Stromal cell of bone marrow (primary cell): ENCODE measurements around the gene GAREM1.
"Not testable (repeated sequence)": the region's sequence is repeated elsewhere in the genome, so short reads cannot be mapped to it uniquely, and the experiment has no call there.

ENCODE experiments used
- DNase-seq: peaks from one replicate; pipeline ENCODE4 v3.0.0-alpha.2; 2012; ENCODE audit warnings: low read depth

GAREM1 gene

GRCh38 chr18:32368170-32368569 lies 102.5 kb downstream of the GAREM1 start:
- DNase-seq: no peak

GRCh38 chr18:32366586-32367538 lies 103.8 kb downstream of the GAREM1 start:
- DNase-seq: no peak

DNA sequence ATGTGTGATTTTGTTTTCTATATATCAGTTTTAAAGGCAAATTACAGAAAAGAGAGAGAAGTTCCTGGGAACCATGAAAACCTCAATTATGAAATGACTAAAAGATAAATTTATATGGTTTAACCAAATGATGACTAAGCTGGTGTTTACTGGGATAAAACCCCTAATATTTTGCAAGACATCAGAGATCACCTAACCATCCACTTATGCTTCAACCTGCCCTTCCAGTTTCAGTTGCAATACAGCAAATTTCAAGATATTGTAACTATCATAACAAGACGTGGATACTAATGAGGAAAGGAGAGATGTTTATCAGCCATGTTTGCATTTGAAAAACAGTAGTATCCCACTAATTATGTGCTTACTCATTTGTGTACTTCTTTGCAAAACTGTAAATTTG lies 108.2 kb downstream of the GAREM1 start:
- no peak for DNase-seq

DNA sequence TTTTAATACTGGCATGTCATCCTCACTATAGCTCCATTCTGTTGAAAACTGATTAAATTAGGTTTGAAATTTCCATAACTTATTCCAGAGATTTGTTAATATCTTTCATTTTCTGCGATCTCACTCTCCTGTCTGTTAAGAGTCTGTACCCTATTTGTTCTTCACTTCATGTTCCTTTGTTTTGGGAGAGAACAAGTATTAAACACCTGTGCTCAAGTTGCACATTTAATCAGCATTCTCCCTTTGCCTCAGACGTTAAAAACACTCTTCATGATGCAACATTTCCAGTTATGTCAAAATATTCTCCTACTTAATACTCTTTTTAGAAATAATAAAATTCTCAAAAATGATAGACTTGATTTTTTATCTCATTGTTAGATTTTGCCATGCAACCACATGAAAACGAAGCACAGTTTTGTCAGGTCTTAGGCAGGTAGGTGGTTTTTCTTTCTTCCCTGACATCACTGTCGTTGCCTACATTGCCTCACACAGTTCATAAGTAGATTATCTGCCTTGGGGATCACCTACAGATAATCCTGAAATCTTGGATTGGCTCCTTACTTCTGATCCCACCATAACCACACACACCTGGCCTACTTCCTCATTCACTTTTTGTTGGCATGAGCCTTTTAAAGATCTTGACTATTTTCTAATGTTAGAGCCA lies 109.9 kb downstream of the GAREM1 start:
- no peak for DNase-seq

- no peak for DNase-seq
These were observed 112.2 kb downstream of the GAREM1 start for GRCh38 chr18:32358529-32358928.

- DNase-seq: no peak
These were observed 112.6 kb downstream of the GAREM1 start for GRCh38 chr18:32358075-32358474.

DNA sequence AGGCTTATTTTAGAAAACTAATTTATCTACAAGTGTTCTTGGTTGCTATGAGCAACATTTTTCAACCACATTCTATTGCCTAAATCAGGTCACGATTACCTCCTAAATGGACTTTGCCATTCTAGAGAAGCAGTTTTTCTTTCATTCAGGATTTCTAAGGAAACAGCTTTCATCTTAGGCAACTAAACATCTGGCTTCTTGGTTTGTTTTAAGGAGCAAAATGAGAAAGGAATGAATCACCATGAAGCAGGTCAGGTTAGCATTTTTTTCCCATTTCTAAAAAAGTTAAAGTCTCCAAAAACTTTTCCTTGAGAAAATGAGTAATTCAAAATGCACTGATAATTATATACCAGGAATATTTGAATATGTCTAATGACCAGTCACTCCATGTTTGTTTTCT lies 114.8 kb downstream of the GAREM1 start:
- DNase-seq: peak; percentile 39

DNA sequence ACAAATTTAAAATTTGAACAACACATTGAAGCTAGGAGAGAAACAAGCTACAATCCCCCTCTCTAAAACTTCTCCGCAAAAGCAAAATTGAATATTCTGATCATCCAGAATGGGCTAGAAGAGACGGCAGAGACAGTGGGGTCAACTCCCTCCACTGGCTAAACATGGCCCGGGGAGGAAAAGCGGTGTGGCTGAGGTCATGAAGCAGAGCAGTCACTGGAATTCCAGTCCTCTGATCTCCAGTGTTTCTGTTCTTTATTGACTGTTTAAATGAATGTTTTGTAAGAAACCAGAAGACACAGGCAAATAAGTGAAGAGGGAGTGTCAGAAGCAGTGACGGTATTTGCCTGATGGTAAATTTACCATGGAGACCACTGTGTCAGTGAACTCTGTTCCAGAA lies 116.2 kb downstream of the GAREM1 start:
- DNase-seq: no peak

DNA sequence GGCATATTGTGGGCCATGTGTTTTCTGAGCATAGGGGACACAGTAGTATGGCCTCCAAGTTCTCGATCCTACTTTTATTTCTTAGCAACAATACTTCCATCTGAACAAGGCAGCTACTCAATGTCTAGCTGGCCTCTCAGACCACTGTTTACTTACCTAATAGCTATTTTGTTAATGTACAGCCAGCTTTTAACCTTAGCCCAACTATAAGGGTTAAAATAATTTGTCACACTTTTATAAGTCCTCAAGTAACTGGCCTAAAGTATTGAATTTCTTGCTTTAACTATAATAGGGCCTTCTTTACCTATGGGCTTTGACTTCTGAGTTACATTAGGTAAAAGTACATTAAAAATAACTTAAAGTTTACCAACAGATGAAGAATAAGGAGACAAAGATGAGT lies 117.4 kb downstream of the GAREM1 start:
- no peak for DNase-seq

GRCh38 chr18:32351032-32351431 lies 119.7 kb downstream of the GAREM1 start:
- no peak for DNase-seq

DNA sequence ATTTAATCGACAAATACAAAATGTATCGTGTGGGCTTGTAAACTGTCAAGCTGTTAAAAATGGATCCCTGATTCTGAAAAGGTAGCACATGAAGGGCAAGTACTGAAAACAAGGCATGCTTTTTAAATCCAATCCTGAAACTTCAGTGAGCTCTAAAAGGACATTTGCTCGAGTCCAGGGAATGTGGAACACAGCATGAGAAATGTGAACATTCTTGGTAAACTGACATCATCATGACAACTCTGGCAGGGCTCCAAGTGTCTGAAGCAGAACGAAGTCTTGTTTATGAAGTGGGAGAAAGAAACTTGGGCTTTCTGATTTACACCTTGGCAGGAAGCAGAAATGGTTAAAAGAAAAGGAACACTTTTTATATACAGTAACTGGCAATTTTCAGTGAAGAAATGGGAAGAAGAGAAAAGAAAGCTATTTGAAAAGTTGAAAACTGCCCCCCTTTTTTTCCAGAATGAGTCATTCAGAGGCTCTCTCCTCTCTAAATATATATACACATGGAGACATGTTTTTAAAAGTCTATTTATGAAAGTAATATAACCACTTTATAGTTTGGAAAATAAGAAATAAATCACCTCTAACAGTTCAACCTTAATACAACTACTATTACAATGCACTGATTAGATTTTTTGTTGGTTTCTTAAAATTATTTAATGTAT lies 120.8 kb downstream of the GAREM1 start:
- peak; percentile 83 for DNase-seq

GRCh38 chr18:32346671-32347070 lies 124.0 kb downstream of the GAREM1 start:
- DNase-seq: no peak

DNA sequence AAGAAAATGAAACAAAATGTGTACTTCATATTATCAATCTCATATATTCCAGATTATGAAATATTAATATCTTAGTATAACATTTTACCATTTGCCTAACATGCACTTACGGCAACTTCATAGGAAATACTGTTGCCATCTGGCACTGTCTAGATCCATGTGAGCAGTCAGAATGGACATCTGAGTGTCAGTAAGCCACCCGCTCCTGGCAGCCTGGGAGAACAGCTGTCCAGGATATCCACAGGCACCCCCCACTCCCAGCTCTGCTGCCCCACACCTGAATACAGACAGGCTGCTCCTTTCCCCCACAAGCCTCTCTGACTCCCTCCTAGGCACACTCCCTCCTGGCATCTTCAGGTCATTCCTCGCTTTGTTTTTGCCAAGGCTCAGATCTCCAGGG lies 127.0 kb downstream of the GAREM1 start:
- DNase-seq: no peak

- DNase-seq: not testable (repeated sequence)
These were observed 129.6 kb downstream of the GAREM1 start for GRCh38 chr18:32341112-32341511.

GRCh38 chr18:32339045-32339444 lies 131.6 kb downstream of the GAREM1 start:
- DNase-seq: no peak

DNA sequence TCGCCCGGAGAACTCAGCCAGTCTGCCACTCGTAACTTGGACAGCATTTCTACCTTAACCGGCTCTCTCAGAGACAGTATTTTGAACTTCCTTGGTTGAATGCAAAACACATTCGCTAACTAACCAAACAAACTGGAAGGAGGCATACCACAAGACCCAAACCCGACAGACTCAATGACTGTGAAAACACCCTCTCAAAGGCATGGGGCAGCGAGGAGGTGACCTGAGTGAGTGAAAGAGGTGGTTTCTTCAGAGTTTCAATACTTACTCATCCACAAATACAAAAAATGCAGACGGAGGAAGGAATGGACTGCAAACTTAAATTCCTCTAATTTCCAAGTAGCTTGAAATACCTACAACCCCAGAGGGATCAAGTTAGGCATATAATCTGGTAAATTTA lies 132.9 kb downstream of the GAREM1 start:
- no peak for DNase-seq

DNA sequence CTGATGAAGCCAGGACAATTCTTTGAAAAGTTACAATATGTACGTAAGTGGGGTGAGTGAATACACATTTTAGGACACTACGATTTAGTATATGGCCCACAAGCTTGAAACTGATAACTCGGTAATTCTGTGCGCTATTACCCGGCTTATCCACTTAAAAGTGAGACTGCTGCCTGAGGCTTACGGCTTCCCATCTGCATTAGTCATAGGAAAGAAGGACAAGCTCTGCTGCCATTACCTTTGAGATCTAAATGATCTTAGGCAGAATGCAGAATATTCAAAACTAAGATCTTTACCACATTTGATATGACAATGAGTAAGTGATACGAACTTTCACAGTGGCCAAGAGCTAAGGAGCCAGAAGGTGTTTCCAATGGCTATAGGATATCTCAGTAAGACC lies 133.3 kb downstream of the GAREM1 start:
- no peak for DNase-seq

DNA sequence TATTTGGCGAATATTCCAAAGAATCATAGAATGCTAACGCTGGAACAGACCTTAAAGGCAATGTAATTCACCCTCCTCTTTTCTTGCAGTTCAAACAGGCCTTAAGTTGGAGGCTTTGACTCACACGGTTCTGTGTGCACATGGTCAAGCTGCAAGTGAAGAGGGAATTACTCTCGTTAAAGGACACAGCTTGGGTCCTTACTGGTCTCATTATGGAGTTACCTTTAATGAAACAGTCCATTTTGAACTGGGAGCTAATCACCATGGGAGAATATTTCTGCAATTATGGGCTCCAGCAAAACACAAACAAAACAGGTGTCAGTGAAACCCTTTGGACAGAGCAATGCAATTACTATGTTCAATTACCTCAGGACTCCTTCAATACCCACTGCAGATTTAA lies 135.5 kb downstream of the GAREM1 start:
- DNase-seq: no peak

DNA sequence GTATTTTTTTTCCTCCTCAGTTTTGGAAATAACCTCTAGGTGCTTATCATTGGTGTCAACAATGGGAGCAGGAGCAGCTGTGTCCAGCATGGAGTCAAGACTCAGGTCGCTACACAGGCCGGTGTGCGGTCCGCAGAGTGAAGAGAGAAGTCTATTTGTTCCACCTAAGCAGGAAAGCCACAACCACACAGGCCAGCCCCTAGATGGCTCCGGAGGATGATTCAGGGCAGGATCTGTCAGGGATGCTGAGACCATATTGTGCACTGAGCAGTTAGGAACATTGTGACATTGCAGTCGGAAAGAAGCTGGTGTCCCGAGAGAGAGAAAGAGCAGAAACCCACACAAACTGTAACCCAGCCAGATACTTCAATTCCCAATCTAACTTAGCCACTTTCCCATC lies 136.9 kb downstream of the GAREM1 start:
- no peak for DNase-seq

GRCh38 chr18:32332708-32333107 lies 138.0 kb downstream of the GAREM1 start:
- no peak for DNase-seq

- no peak for DNase-seq
These were observed 141.7 kb downstream of the GAREM1 start for GRCh38 chr18:32328974-32329373.

- DNase-seq: no peak
These were observed 142.3 kb downstream of the GAREM1 start for GRCh38 chr18:32328379-32328778.
